K562 (cell line): ENCODE data around the gene SDF4. TPM values are rescaled to one million over a fixed set of nuclear protein-coding genes. Genes with fewer than 3 reads are reported as not detected.

Experiments
- ATF4 ChIP-seq: fragments of 450-650 bp; formaldehyde crosslinking; IDR thresholded peaks from 2 replicates; pipeline ENCODE4 v1.4.0; 2022; ENCODE audit warnings: mild to moderate bottlenecking, moderate library complexity
- CCNT2 ChIP-seq: IDR thresholded peaks from 2 replicates; pipeline ENCODE4 v1.6.1; 2011; ENCODE audit warnings: borderline replicate concordance, low read depth, mild to moderate bottlenecking, moderate library complexity, mixed read lengths, low read length; ENCODE audit not compliant: insufficient read length; ENCODE audit errors: extremely low read depth
- CEBPG ChIP-seq, 3 experiments: fragments of 200-800 bp in 1 of 3; sonication (Bioruptor generic) in 1 of 3; sonication (generic) in 1 of 3; formaldehyde crosslinking in 1 of 3; IDR thresholded peaks in 2 of 3; conservative IDR thresholded peaks in 1 of 3; 2 replicates each; pipeline versions ENCODE4 v1.6.1 to v1.8.0; 2016 to 2022; ENCODE audit warnings: missing compliant biosample characterization in 2 of 3, missing genetic modification characterization in 2 of 3, mild to moderate bottlenecking in 1 of 3, missing genetic modification reagents in 1 of 3
- E2F8 ChIP-seq: fragments of 450-650 bp; IDR thresholded peaks from 2 replicates; pipeline ENCODE4 v1.7.1; 2018; ENCODE audit warnings: mild to moderate bottlenecking, low read depth; ENCODE audit not compliant: partially characterized antibody
- FOS ChIP-seq: IDR thresholded peaks from 3 replicates; pipeline ENCODE4 v1.6.1; 2011; ENCODE audit not compliant: insufficient read length; ENCODE audit errors: extremely low read depth
- FOSL1 ChIP-seq: fragments of 200-800 bp; sonication (Bioruptor generic); conservative IDR thresholded peaks from 2 replicates; pipeline ENCODE4 v1.6.1; 2016; ENCODE audit warnings: missing genetic modification characterization, missing compliant biosample characterization
- FOXP1 ChIP-seq: sonication (generic); formaldehyde crosslinking; IDR thresholded peaks from 2 replicates; pipeline ENCODE4 v1.8.0; 2022; ENCODE audit warnings: mild to moderate bottlenecking, missing genetic modification reagents
- KHSRP ChIP-seq: fragments of 450-650 bp; IDR thresholded peaks from 2 replicates; pipeline ENCODE4 v1.6.1; 2017
- PCBP1 ChIP-seq: fragments of 200-400 bp; formaldehyde crosslinking; IDR thresholded peaks from 2 replicates; pipeline ENCODE4 v1.6.1; 2018; ENCODE audit warnings: mild to moderate bottlenecking, low read depth, low read length; ENCODE audit not compliant: poor library complexity, severe bottlenecking
- RERE ChIP-seq: sonication (generic); formaldehyde crosslinking; IDR thresholded peaks from 2 replicates; pipeline ENCODE4 v1.8.0; 2023; ENCODE audit warnings: missing genetic modification reagents, mild to moderate bottlenecking, borderline replicate concordance
- SIX5 ChIP-seq, 2 experiments: IDR thresholded peaks; 2 replicates each; pipeline ENCODE4 v1.6.1; 2011; ENCODE audit warnings: low read length in 2 of 2, borderline replicate concordance in 1 of 2, low read depth in 1 of 2, mild to moderate bottlenecking in 1 of 2, moderate library complexity in 1 of 2; ENCODE audit not compliant: insufficient read depth in 1 of 2
- SUPT5H ChIP-seq: fragments of 450-650 bp; IDR thresholded peaks from 2 replicates; pipeline ENCODE4 v1.6.1; 2016
- TCF15 ChIP-seq: fragments of 250-450 bp; sonication (Bioruptor Pico); IDR thresholded peaks from 2 replicates; pipeline ENCODE4 v1.8.0; 2022; ENCODE audit warnings: moderate library complexity, mild to moderate bottlenecking, inconsistent platforms
- USF1 ChIP-seq: sonication (generic); formaldehyde crosslinking; IDR thresholded peaks from 2 replicates; pipeline ENCODE4 v1.9.0; 2022; ENCODE audit warnings: mild to moderate bottlenecking, missing genetic modification reagents
- ZNF717 ChIP-seq: fragments of 250-450 bp; sonication (Bioruptor Pico); IDR thresholded peaks from 2 replicates; pipeline ENCODE4 v1.5.0; 2021
- polyA plus RNA-seq, 8 experiments: library from polyadenylated mRNA; depleted of rRNA in 4 of 8; stranded (reverse) in 5 of 8; unstranded in 3 of 8; fragments of >200 nt; fragmentation: Nextera tagmentation in 2 of 8; fragmentation: Illumina TruSeq in 1 of 8; extraction: Ambion mirVana in 2 of 8; extraction: Trizol in 1 of 8; gene quantifications; 2 replicates each; pipeline versions ENCODE4 v1.2.1 to v1.2.3, GENCODE V29; 2011 to 2014; ENCODE audit warnings: inconsistent platforms in 1 of 8, missing spikeins in 1 of 8
- total RNA-seq, 7 experiments: library from RNA; depleted of rRNA in 6 of 7; stranded (reverse); fragments of >200 nt in 6 of 7; fragmentation: Illumina TruSeq in 2 of 7; extraction: Trizol in 2 of 7; gene quantifications; 2 replicates each; pipeline versions ENCODE4 v1.2.1 to v1.2.3, GENCODE V29; 2011 to 2021; ENCODE audit warnings: low replicate concordance in 1 of 7

The SDF4 gene
- total and polyA plus RNA-seq, 9 of the 15 experiments (the other 6 are each of a cell fraction or from before 2014, with no cell fraction given) = 0.35 to 160 (median 65.2) TPM

- TF ChIP-seq CCNT2 (peak; percentile 39), SIX5 (IDR thresholded peaks at IDR 0.05; ENCODE audit: borderline replicate concordance in 1 of 2, insufficient read depth in 1 of 2, low read depth in 1 of 2, low read length in 2 of 2) (peak in 1 of 2 experiments; percentile 50; a peak in 1 of 4 replicates), FOXP1 (CRISPR knock-in tag) (peak; percentile 51; the same call in 1 of the 2 replicates), ZNF717 (CRISPR knock-in tag) (no peak), FOSL1 (tag) (peak; percentile 39; the same call in 1 of the 2 replicates), E2F8 (peak; percentile 35), RERE (CRISPR knock-in tag) (no peak), TCF15 (no peak), PCBP1 (peak; percentile 82), ATF4 (CRISPR knock-in tag) (no peak), KHSRP (no peak), SUPT5H (peak; percentile 84), USF1 (CRISPR knock-in tag) (no peak), FOS (no peak), CEBPG (CRISPR knock-in tag; IDR thresholded peaks at IDR 0.05) (no peak), CEBPG (tag; conservative IDR thresholded peaks at IDR 0.05 in 1 of 2, IDR thresholded peaks at IDR 0.05 in 1 of 2) (no peak)
Observed at GRCh38 chr1:1273512-1274298, 41.9 kb upstream of the SDF4 start, which contains the start of gene UBE2J2 (continued).
